ENCODE results near the gene NTF3.

DNA sequence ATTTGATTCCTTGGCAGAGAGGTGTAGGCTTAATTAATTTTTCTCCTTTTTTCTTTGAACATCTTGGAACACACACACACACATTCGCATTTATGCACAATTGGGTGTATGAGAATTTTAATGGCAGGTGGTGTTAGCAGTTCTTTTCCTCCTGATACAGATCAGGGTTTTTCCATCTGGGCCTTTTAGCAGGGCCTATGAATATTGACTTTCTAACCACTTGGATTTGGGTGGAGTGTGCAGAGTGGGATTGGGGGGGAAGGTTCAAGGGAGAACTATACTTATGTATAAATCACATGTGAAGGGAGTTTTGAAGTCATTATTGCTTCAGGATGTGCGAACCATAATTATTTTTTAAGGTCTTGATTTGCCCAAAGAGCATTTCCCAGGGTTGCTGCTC lies 28.9 kb downstream of the NTF3 start:
- TF ChIP-seq, protein P1, sequence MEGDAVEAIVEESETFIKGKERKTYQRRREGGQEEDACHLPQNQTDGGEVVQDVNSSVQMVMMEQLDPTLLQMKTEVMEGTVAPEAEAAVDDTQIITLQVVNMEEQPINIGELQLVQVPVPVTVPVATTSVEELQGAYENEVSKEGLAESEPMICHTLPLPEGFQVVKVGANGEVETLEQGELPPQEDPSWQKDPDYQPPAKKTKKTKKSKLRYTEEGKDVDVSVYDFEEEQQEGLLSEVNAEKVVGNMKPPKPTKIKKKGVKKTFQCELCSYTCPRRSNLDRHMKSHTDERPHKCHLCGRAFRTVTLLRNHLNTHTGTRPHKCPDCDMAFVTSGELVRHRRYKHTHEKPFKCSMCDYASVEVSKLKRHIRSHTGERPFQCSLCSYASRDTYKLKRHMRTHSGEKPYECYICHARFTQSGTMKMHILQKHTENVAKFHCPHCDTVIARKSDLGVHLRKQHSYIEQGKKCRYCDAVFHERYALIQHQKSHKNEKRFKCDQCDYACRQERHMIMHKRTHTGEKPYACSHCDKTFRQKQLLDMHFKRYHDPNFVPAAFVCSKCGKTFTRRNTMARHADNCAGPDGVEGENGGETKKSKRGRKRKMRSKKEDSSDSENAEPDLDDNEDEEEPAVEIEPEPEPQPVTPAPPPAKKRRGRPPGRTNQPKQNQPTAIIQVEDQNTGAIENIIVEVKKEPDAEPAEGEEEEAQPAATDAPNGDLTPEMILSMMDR (IDR thresholded peaks at IDR 0.05 in 4 of 5, conservative IDR thresholded peaks at IDR 0.05 in 1 of 5) = no peak
- TF ChIP-seq POLR2A (IDR thresholded peaks at IDR 0.05) = no peak

All from gastrocnemius medialis (tissue), 4 donors.